NOMO-1 treated with DMSO at 0.1 percent for 48 hours (cell line): ENCODE results near the gene CEP295NL.
"Not testable (repeated sequence)": the region's sequence is repeated elsewhere in the genome, so short reads cannot be mapped to it uniquely, and the experiment has no call there.

Experiments used
- DNase-seq: peaks from one replicate; lab custom pipeline; 2025; ENCODE audit not compliant: unreplicated experiment; lab: John Stamatoyannopoulos, UW

The CEP295NL gene

DNA sequence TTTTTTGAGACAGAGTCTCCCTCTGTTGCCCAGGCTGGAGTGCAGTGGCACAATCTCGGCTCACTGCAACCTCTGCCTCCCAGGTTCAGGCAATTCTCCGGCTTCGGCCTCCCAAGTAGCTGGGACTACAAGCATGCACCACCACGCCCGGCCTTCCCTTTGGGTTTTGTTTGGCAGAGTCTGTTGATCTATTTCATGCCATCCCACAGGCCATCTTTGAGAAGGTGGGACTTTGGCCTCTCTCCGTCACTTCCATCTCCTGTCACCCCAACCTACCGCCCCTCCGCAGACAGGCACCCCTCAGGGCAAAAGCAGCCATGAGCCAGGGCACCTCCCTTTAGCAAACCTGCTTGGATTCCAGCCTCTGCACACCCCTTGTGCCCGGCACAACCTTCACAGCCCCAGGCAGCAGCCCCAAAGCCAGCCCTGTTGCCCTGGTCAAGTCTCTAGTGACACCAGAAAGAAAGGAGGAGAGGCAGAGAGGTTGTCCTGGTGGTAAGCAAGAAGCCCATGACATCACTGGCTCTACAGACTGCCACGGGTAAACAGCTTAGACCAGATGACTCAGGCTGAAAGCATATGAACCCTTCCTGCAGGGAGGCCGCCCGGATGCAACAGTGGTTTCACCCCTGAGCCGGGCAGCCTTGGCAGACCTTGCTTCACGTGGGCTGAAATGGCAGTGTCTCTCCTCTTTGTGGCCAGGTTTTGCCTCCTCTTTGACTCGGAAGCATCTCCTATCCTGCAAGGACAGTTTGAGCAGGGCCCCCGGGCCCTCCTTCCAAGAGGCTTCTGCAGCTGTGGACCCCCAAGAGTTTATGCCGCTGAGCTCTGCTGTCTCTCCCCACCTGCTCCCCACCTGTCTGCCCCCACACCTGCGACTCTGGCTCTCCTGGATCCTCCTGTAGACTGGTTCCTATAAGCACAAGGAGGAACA is 30.3 kb upstream of the CEP295NL start:
- peak; percentile 63 for DNase-seq

DNA sequence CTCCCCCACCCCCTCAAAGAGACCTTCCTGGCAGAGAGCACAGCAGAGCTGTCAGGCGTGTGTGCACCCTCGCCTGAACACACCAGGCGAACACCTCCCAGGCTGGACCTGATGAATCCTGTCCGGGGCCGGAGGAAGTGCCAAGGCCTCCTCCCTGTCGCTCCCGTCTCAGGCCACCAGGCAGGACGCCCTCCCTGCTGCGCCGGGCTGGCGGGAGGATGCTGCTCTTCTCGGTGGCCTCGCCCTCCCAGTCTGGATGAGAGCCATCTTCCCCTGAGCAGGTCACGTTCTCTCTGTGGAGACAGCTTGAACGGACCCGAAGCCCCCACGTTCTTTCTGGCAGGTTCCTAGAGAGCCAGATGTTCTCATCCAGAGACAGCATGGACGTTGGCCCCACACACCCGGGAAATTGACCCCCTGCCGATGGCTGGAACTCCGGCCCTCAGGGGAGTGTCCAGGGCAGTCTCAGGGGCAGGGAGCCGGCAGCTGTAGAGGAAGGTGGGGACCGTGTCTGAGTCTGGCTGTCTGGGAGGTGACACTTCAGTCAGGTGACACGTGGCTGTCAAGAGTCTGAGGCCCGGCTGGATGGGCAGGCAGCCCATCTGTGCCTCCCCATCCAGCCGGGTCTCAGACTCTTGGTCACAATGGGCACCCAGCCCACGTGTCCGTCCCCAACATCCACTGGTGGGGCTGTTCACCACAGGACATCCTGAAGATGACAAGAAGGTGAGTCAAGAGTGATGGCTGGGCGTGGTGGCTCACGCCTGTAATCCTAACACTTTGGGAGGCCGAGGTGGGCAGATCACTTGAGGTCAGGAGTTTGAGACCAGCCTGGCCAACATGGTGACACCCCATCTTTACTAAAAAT is 27.1 kb upstream of the CEP295NL start:
- DNase-seq: no peak

DNA sequence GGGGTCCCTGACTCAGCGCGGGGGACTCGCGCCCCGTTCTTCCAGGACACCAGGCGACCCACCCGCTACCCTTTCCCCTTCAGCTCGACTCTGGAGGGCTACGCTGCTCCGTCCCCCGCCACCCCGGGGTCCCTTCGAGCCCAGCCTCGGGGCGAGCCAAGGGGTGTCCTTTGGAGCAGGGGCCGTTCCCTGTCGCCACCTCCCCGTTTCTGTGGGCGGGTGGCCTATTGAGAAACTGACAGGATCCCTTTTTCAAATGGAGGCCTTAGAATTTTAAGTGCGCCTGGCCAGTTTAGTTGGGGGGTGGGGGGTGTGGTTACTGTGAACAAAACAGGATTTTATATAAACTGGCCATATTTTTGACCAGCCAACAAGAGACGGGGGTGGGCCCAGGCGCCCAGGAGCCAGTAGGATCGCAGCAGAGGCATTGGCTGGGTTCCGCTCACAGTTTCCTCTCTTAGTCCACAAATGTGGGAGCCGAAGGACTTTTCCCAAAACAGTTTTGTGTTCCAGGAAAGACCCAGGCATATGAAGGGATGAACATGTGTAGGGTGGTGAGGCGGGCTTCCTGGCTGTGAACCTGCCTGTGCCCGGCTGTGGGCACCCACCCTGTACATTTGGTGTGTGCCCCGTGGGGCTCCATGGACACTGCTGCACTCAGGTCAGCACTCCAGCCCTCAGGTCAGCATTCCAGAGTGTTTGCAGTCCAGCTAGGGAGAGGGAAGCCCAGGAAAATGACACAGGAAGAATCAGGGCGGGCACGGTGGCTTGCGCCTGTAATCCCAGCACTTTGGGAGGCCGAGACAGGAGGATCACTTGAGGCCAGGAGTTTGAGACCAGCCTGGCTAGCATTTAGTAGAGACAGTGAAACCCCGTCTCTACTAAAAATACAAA is 22.9 kb upstream of the CEP295NL start:
- DNase-seq: peak; percentile 4

DNA sequence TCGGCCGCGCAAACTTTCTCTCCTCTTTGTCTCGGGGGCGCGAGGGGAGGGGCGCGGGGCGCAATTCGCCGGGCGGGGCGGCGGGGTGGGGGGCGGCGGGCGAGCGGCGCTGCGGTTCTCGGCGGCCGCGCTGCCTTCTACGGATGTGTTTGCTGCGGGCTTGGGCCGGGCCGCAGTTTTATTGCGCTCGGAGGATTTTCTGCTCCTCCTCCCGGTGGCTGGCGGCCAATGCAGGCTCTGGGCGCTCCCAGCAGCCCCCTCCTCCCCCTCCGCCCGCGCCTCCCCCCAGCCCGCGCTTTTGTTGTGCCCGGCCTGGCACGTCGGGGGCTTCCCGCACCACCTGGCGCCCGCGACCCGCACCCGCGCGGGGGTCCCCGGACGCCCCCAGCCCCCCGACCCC is 22.2 kb upstream of the CEP295NL start, which contains the start of gene TIMP2:
TSS of gene TIMP2 (minus strand) at position 154 of the 400 bp plus-strand sequence. CDS start 299 bp downstream, outside the sequence.
- peak; percentile 64 for DNase-seq

DNA sequence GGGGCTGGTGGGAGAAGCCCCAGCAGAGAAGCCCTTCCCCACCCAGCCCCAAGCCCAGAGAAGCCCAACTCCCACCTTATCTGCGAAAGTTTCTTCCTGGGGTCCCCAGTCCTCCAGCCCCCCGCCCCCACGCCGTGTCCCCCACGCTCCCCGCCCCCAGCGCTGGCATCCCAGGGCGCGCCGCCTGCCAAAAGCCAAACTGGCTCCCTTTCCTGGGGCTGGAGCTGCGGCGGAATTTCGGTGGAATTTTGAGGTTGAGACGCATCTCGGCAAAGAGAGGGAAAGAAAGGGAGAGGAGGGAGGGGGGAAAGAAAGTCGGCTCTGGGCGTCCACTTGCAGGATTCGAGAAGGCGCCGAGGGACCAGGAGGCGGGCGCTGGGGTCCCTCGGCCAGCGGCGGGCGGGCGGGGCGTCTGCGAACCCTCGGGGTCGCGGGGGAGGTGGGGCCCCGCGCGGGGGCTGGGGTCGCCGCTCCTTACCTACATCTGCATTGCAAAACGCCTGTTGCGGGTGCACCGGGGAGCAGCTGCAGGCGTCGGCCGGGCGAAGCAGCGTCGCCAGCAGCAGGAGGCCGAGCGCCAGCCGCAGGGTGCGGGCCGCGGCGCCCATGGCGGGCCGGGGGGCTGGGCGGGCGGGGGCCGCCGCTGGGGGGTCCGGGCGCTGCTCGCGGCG is 21.6 kb upstream of the CEP295NL start:
- no peak for DNase-seq

DNA sequence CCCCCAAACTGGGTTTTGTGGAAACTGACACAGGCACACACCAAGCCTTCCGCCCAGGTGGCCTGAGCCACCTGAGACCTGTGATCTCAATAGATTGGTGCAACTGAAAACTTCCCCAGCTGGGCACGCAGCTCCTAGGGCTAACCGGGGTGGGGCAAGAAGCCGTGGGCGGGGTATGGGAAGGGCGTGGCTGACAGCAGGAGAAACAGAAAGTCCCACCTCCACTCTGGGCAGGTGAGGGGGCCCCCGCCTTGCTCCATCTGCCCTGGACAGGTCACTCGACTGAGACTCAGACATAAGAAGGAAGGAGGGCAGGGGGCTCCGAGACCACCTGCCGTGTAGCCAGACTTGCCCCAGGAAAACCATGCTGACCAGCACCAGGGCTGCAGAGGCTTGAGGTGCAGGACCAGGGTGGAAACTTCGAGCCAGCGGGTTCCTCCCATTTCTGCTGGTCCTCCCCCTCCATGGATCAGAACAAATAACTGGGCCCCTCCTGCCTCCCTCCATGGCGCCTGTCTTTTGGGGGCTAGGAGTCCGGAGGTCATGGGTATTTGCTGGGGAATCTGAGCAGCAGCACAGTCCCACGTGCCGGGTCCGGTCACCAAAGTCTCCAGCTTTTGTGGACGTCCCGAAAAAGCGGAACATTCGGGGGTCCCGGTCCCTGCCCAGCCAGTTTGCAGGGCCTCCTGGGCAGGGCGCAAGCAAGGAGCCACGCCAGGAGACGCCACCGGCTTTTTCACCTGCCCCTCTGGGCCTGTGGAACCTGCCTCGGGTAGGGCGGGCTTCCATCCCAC is 20.9 kb upstream of the CEP295NL start:
- DNase-seq: peak; percentile 77

DNA sequence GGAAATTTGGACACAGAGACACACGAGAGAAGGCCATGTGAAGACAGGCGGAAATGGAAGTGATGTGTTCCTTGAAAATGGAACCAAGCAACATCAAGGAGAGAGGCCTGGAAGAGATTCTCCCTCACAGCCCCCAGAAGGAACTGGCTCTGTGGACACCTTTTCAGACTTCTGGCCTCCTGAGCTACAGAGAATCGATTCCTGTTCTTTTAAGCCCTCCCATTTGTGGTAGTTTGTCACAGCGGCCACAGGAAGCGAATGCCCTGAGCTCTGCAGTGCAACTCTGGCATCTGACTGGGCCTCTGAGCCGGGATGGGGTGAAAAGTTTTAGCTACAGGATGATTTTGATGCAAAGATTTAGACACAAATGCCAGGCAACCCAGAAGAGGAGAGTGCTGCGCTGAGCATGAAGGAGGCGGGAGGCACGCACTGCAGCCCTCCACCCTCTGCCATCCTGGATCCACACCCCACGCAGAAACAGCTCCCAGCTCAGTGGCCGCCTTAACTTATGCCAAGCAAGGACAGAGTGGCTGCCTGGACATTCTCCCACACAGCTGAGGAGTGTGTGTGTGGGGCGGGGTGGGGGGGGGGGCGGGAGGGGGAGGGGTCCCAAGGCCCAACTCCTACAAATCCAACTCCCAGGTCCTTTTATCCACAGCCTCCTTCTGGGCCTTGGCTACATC is 20.0 kb upstream of the CEP295NL start:
- peak; percentile 71 for DNase-seq

DNA sequence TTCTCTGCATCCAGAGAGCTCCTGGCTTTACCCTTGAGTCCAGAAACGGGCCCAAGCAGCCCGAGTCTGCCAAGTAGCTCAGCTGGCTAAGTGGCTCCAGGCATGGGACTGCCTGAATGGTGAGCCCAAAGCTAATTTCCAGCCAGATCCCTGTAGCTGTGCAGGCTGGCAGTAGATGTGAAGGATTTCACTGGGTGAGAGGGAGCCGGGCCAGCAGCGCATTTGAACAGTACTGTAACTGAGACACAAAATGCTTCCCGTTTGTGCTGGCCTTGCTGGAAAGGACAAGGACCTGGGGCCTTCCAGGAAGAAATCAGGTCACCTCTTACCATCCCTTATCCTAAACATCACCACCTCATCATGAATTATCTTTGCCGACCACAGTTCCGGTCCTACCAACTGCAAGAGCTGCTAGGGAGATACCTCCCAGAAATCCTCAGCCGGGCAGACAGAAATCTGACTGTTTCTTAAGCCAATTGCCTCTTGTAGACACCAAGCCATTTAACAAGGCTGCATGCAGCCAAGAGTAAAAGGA is 18.5 kb upstream of the CEP295NL start:
- DNase-seq: no peak

DNA sequence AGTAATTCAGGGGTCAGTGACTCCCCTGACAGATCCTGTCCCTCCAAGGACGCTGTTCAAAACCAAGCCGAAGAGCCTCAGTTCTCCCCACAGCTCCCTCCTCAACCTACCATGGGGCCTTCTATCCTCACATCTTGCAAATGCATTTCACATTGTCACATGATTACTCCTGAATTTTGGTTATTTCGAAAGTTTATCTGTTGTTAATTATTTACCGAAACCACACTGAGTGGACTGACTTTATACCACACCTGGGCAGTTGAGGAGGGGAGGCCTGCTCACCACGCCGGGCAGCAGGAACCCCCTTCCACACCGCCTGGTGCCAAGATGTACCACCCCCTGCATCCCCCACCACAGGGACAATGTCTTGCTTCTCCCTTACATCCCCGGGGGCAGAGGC is 17.5 kb upstream of the CEP295NL start:
- DNase-seq: no peak

DNA sequence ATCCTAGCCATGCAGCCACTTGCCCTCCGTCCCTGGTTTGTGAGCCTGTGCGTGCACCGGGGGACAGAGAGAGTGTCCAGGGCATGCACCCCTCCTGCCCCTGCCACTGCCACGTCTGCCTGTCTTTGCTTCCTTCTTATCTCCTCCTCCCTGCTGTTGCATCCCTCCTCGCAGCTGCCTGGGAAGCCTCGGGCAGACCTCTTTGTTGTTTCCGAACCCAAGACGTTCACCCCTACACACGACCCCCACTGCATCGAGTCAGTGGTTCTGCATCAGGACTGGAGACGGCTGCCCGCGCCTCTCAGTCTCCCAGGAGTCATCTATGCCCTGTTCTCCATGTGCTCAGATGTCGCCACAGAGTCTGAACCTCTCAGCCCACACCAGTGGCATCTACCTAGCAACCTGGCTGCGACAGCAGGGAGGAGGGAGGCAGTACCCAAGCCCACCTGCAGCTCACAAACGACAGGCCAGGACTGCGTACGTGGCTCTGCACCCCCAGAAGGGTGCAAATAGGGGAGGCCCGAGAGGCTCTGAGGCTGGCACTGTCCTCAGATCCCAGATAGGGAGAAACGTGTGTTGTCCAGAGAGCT is 17.0 kb upstream of the CEP295NL start:
- no peak for DNase-seq

DNA sequence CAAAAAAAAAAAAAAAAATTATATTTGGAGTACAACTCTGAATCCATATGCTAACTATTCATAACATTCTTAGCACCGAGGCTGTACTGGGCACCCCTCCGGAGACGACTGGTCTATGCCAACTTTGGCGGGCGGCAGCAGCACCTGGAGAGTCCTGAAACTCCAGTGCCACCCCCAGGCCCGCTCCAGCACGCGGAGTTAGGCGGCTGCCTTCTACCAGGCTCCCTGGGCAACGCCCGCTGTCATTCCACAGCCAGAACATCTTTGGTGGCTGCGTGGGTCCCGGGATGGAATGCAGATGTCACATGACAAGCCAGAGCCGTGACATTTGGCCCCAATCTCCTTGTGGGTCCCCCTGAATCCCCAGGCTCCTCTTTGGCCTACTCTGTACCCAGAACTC is 16.0 kb upstream of the CEP295NL start:
- DNase-seq: no peak

DNA sequence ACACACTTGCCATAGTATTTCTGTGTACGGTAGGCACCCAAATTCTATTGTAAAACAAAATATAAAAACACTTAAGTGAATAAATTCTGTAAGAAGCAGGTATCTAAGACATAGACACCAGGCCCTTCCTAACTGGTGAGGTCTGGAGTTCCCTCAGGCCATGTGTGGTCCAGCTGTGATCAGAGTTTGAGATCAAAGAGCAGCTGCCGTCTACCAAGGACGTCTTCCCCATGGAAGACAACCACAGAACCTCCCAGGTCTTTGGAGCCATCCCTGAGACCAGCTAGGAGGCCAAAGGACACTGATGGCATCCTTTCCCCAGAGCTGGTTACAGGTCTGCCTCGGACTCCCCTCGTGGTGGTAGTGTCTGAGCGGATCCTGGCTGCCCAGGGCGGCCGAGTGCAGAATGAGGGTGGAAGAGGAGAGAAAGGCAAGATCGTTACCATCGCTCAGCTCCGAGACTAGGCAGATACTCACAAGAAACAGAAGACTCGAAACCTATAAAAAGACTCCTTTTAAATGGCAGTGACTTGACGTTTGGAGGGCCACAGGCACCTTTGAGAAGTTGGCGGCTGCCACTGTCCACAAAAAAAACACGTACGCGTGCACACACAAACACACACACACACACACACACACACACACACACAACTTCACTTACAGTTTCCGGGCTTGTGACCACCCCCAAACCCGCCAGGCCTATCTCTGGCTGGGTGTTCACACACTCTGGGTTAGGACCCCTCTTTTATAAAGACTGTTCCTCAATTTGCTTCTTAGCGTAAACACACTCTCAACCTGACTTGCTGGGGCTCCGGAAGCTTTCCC is 14.7 kb upstream of the CEP295NL start:
- no peak for DNase-seq

DNA sequence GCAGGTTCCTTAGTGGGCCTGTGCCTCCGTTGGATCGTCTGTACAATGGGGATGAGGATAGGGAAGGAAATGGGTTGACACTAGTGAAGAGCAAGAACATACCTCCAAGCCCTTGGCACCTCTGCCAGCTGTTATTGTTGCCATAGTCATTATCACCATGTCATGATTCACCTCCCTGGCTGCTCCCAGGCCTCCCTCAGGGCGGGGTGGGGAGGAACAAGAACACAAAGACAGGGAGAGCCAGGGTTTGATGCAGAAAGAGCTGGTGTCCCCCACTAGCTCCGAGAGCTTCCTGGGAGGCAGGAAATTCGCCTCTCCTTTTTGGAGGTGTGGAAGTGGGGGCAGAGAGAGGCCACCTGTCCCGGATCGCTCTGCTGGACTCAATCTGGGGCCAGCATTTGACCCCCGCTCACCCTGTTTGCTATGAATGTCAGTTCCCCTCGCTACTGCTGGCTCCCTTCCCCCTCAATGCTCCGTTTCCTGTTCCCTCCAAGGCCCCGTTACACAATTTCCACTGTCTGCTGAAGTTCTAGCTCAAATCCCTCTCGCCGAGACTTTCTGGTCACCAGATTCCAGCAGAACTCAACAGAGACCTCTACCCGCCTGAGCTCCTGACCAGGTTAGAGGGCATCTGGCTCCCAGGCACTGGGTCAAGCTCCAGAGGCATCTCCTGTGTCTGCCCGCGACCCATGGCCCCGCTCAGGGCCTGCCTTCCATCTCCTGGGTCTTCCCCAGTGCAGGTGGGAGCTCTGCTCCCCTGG is 13.1 kb upstream of the CEP295NL start:
- peak; percentile 92 for DNase-seq

DNA sequence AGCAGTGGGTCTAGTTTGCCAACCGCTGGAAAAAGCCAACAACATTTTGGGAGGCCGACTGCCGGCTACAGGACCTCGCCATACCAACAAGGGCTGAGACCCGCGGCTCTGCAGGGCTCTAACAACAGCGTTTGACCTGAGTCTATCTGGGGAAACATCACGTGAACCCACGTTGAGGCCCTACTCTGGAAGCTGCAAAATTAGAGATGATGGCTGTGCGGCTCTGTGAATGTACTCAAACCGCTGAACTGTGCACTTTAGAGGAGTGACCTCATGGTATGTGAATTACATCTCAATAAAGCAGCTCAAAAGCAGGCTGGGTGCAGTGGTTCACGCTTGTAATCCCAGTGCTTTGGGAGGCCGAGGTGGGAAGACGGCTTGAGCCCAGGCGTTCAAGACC is 10.1 kb upstream of the CEP295NL start:
- DNase-seq: no peak

DNA sequence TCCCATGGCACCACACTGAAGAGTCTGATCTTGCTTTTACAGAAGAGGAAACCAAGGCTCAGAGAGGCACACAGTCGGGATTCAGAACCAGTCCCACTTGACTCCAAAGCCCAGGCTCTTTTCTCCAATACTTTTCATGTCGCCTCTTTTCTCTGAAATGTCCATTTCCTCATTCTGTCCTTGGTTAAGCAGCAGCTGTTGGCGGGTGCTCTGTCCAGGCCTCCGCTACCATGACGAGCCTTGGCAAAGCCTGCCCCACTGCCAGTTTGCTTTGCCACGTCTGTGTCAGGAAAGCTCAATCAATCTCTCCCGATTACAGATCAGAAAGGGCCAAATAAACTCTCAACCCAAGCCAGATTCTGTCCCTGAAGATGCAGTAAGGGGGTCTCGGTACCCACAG is 9.1 kb upstream of the CEP295NL start:
- no peak for DNase-seq

DNA sequence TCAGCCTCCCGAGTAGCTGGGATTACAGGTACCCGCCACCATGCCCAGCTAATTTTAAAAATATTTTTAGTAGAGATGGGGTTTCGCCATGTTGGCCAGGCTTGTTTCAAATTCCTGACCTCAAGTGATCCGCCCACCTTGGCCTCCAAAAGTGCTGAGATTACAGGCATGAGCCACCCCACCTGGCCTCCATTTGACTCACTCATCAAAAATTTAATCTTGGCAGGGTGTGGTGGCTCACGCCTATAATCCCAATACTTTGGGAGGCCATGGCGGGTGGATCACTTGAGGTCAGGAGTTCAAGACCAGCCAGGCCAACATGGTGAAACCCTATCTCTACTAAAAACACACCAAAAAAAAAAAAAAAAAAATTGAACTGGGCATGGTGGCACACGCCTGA is 8.5 kb upstream of the CEP295NL start:
- not testable (repeated sequence) for DNase-seq
